Endothelial cell (in vitro differentiated cells): ENCODE data around the gene NOSTRIN. TPM values are rescaled to one million over a fixed set of nuclear protein-coding genes. Genes with fewer than 3 reads are reported as not detected.

ENCODE experiments used
- DNase-seq: peaks from one replicate; pipeline ENCODE4 v3.0.0; 2021; ENCODE audit warnings: low spot score
- H3K27ac Mint-ChIP-seq: one replicate; pipeline ENCODE4 v1.8.0; 2021; ENCODE audit warnings: mixed read lengths, inconsistent platforms; ENCODE audit not compliant: unreplicated experiment
- H3K27me3 Mint-ChIP-seq: one replicate; pipeline ENCODE4 v1.8.0; 2021; ENCODE audit warnings: mild to moderate bottlenecking, moderate library complexity, mixed read lengths, inconsistent platforms; ENCODE audit not compliant: unreplicated experiment
- H3K36me3 Mint-ChIP-seq: one replicate; pipeline ENCODE4 v1.8.0; 2021; ENCODE audit warnings: mild to moderate bottlenecking, low read depth, mixed read lengths, inconsistent platforms; ENCODE audit not compliant: unreplicated experiment
- H3K4me1 Mint-ChIP-seq: one replicate; pipeline ENCODE4 v1.8.0; 2021; ENCODE audit warnings: mild to moderate bottlenecking, mixed read lengths, inconsistent platforms; ENCODE audit not compliant: unreplicated experiment
- H3K4me3 Mint-ChIP-seq: one replicate; pipeline ENCODE4 v1.8.0; 2021; ENCODE audit warnings: mild to moderate bottlenecking, mixed read lengths, inconsistent platforms; ENCODE audit not compliant: unreplicated experiment
- H3K9me3 Mint-ChIP-seq: one replicate; pipeline ENCODE4 v1.8.0; 2021; ENCODE audit warnings: mixed read lengths, inconsistent platforms; ENCODE audit not compliant: unreplicated experiment
- CTCF ChIP-seq: fragments of 200-600 bp; sonication (generic); IDR thresholded peaks from one replicate; pipeline ENCODE4 v1.5.0; 2021; ENCODE audit warnings: antibody characterized with exemption; ENCODE audit not compliant: unreplicated experiment
- total RNA-seq: library from RNA; stranded (reverse); fragmentation: NEBNext Ultra II Directional; extraction: Animal tissue kit (Norgen Biotek cat#: 25700); gene quantifications from one replicate; pipeline ENCODE4 v1.2.1, GENCODE V29; 2021; ENCODE audit not compliant: unreplicated experiment

Gene NOSTRIN
- total RNA-seq, 1 donor from 2014 or later = not detected

DNA sequence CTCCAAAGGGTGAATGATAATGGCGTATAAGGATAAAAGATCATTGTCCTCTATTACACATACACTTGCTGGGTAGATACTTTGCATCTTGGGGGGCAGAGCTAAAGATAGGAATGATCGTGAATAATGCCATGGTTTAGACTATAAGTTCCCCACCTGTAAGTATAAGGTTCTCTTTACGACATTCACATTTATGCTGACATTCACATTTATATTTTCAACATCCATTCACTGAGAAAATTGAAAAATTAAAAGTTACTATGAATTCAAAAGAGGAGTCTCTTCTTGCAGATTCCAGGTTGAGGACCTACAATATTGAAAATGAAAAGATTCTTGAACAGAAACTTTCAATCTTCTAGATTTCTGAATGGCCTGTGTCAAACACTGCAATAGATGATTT, 89.9 kb downstream of the NOSTRIN start:
- TF ChIP-seq CTCF = no peak
- H3K27me3 Mint-ChIP-seq = peaks cover 1% of the 10 kb centered on the region
- H3K9me3 Mint-ChIP-seq = no peaks in the 10 kb centered on the region
- H3K4me1 Mint-ChIP-seq = peaks cover 6% of the 10 kb centered on the region
- no peak overlapping the region for H3K4me3 Mint-ChIP-seq
- H3K36me3 Mint-ChIP-seq = no peaks in the 10 kb centered on the region
- H3K27ac Mint-ChIP-seq = no peak overlapping the region
- no peak for DNase-seq

GRCh38 chr2:168894101-168894500, 91.7 kb downstream of the NOSTRIN start:
- Mint-ChIP-seq H3K27ac (no peak overlapping the region), H3K4me3 (no peak overlapping the region), H3K27me3 (peaks cover 1% of the 10 kb centered on the region), H3K9me3 (no peaks in the 10 kb centered on the region), H3K4me1 (peaks cover 6% of the 10 kb centered on the region), H3K36me3 (no peaks in the 10 kb centered on the region)
- no peak for TF ChIP-seq CTCF
- no peak for DNase-seq

DNA sequence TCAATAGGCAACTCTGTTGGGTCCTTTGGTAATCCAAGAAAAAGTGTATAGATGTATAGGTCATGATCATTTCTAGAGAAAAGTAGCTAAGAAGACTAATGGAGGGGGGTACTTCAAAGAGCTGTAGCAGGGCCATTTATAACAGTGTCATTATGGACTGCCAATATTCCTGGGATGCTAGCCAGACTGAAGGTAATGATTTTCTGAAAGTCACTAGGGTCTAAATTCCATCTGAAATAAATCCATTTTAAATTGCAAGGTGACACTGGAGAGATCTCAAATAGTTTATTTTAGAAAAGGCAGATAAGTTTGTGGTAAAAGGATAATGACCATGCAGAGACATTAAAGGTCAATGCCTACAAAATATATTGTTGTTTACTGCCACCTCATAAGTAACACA, 92.3 kb downstream of the NOSTRIN start:
- no peak for TF ChIP-seq CTCF
- no peaks in the 10 kb centered on the region for H3K36me3 Mint-ChIP-seq
- H3K9me3 Mint-ChIP-seq = no peaks in the 10 kb centered on the region
- H3K27me3 Mint-ChIP-seq = peaks cover 2% of the 10 kb centered on the region
- DNase-seq = no peak
- no peak overlapping the region for H3K4me3 Mint-ChIP-seq
- H3K27ac Mint-ChIP-seq = no peak overlapping the region
- peaks cover 6% of the 10 kb centered on the region for H3K4me1 Mint-ChIP-seq

- Mint-ChIP-seq H3K27ac (no peak overlapping the region), H3K36me3 (no peaks in the 10 kb centered on the region), H3K27me3 (peaks cover 2% of the 10 kb centered on the region), H3K4me1 (no peaks in the 10 kb centered on the region), H3K4me3 (no peak overlapping the region), H3K9me3 (no peaks in the 10 kb centered on the region)
- DNase-seq = no peak
- no peak for TF ChIP-seq CTCF
Measured at GRCh38 chr2:168895771-168896170, 93.3 kb downstream of the NOSTRIN start.

DNA sequence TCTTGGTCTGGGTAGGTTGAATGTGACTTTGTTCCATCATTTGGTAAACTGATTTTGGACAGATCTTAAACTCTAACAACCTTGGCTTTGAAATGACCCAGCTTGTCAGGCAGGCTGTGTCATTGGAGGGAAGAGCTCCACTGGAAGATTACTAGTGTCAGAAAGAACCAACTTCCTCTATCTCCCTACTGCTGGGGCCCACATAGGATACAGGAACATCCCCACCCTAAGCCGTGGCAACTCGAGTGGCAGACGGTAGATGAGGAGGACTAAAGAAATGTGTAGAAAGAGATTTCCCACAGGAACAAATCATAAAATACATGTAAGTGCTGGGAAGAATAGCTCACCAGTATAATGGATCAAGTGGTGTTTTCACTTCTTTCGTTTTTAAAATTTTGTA, 94.3 kb downstream of the NOSTRIN start:
- Mint-ChIP-seq H3K27me3 (peaks cover 2% of the 10 kb centered on the region), H3K36me3 (no peaks in the 10 kb centered on the region), H3K9me3 (no peaks in the 10 kb centered on the region), H3K4me3 (no peak overlapping the region), H3K4me1 (no peaks in the 10 kb centered on the region), H3K27ac (no peak overlapping the region)
- TF ChIP-seq CTCF = no peak
- no peak for DNase-seq
